Measurements from ENCODE around the gene H1-8. TPM values are rescaled to one million over a fixed set of nuclear protein-coding genes. Genes with fewer than 3 reads are reported as not detected.

Gene H1-8
- total RNA-seq, 6 donors from 2014 or later = not detected

DNA sequence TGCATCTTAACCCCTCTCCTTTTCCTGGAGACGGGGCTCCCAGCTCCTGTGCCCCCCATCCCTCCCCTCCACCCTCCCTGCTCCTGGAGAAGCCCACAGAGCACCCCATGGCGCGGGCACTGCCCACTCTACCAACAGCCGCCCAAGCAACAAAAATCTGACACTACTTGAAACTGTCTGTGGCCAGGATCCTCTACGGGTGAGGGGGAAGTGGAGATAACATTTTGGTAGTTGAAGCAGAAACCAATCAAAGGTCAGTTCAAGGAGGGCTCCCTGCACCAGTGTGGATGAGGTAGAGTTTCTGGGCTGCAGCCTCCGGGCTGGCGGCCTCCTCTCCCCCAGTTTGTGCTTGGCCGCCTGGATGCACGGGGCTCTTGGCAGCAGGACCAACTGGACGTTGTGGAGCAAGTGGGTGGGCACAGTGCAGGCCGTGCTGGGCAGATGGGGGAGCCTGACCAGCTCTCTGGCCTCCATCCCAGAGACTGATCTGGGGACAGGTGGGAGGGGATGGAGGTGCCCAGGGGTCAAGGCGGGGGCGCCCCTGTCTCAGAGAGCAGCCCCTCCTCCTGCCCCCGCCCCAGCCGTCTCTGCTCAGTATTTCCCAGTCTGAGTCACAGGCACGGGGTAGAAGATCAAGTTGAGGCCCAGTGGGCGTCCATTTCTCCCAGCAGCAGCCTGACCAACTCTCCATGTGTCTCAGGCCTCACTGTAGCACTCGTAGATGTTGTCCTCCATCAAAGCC, 12.8 kb downstream of the H1-8 start:
- peaks cover 46 to 61% (median 52%) of the 10 kb centered on the region in 4 donors for H3K4me1 ChIP-seq
- no peak for TF ChIP-seq EP300 (IDR thresholded peaks at IDR 0.05)
- TF ChIP-seq POLR2A (IDR thresholded peaks at IDR 0.05) = no peak
- no peak for TF ChIP-seq POLR2AphosphoS5 (IDR thresholded peaks at IDR 0.05)
- TF ChIP-seq, protein P1, sequence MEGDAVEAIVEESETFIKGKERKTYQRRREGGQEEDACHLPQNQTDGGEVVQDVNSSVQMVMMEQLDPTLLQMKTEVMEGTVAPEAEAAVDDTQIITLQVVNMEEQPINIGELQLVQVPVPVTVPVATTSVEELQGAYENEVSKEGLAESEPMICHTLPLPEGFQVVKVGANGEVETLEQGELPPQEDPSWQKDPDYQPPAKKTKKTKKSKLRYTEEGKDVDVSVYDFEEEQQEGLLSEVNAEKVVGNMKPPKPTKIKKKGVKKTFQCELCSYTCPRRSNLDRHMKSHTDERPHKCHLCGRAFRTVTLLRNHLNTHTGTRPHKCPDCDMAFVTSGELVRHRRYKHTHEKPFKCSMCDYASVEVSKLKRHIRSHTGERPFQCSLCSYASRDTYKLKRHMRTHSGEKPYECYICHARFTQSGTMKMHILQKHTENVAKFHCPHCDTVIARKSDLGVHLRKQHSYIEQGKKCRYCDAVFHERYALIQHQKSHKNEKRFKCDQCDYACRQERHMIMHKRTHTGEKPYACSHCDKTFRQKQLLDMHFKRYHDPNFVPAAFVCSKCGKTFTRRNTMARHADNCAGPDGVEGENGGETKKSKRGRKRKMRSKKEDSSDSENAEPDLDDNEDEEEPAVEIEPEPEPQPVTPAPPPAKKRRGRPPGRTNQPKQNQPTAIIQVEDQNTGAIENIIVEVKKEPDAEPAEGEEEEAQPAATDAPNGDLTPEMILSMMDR (IDR thresholded peaks at IDR 0.05) = no peak
- 76 to 86% methylated on average over 8 to 18 of the region's 18 CpGs for WGBS, 2 donors
- H3K27me3 ChIP-seq = no peaks in the 10 kb centered on the region
- H3K9me3 ChIP-seq = no peaks in the 10 kb centered on the region
- ATAC-seq (ENCODE audit: low FRiP score in 2 of 2) (no peak), DNase-seq (peak in 1 of 2 donors; percentile 69)
- peaks cover 4 to 57% (median 52%) of the 10 kb centered on the region in 4 donors for H3K36me3 ChIP-seq
- peak overlapping the region in 1 of 4 donors; percentile 57 for H3K27ac ChIP-seq
- no peak overlapping the region for H3K4me3 ChIP-seq

DNA sequence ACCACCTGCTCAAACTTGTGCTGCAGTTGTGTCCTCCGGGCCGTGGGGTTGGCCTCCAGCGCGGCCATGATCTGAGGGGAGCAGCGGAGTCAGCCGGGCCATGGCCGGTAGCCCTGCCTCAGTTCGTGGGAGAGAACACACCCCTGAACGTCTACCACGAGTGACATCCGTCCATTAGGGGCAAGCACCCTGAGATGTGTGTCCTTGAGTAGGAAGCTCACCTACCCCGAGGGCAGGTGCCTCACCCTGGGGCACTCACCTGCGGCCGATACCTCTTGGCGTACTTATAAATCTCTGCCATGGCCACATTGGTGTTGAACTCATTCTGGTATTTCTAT, 13.4 kb downstream of the H1-8 start:
- peaks cover 4 to 58% (median 54%) of the 10 kb centered on the region in 4 donors for H3K36me3 ChIP-seq
- TF ChIP-seq POLR2A (IDR thresholded peaks at IDR 0.05) (no peak), EP300 (IDR thresholded peaks at IDR 0.05) (no peak), POLR2AphosphoS5 (IDR thresholded peaks at IDR 0.05) (no peak)
- TF ChIP-seq, protein P1 (IDR thresholded peaks at IDR 0.05) = no peak
- 94% methylated on average over 10 to 15 of the region's 15 CpGs for WGBS, 2 donors
- DNase-seq (peak in 1 of 2 donors; percentile 75), ATAC-seq (ENCODE audit: low FRiP score in 2 of 2) (no peak)
- no peaks in the 10 kb centered on the region for H3K27me3 ChIP-seq
- no peak overlapping the region for H3K27ac ChIP-seq
- no peaks in the 10 kb centered on the region for H3K9me3 ChIP-seq
- H3K4me1 ChIP-seq = peaks cover 52 to 67% (median 56%) of the 10 kb centered on the region in 4 donors
- H3K4me3 ChIP-seq = no peak overlapping the region

DNA sequence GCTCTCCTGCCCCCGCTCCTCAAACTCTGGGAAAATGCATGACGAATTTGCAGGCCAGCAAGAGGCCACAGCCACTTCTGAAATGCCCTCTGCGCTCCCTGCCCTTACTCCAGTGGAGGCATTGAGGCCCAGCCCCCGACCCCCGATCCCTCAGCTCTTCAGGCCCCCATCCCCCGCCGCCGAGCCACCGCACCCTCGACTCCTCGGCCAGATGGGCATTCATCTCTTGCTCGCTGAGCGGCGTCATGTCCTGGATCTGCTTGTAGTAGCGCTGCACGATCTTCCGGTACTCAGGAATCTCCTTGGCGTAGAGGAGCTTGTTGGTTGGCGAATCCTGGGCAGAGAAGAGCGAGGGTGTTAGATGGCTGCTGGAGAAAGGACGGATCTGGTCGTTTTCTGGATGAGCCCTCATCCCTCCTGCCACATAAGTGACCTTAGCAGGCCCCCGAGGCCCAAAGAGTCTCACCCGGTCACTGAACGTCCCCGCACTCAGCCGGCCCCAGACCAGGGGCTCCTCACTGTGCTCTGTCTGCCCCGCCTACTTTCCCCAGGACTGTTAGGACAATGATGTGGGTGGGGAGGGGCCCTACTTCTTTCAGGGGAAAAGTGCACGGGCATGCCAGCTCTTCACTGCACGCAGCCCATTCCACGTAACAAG, 14.0 kb downstream of the H1-8 start:
- peaks cover 59 to 73% (median 63%) of the 10 kb centered on the region in 4 donors for H3K4me1 ChIP-seq
- DNase-seq = peak in 1 of 2 donors; percentile 76
- ATAC-seq (ENCODE audit: low FRiP score in 2 of 2) = no peak
- no peaks in the 10 kb centered on the region for H3K9me3 ChIP-seq
- peaks cover 4 to 65% (median 60%) of the 10 kb centered on the region in 4 donors for H3K36me3 ChIP-seq
- no peaks in the 10 kb centered on the region for H3K27me3 ChIP-seq
- TF ChIP-seq POLR2AphosphoS5 (IDR thresholded peaks at IDR 0.05) = no peak
- TF ChIP-seq, protein P1 (IDR thresholded peaks at IDR 0.05) = no peak
- no peak for TF ChIP-seq EP300 (IDR thresholded peaks at IDR 0.05)
- TF ChIP-seq POLR2A (IDR thresholded peaks at IDR 0.05) = no peak
- peak overlapping the region in 2 of 4 donors; percentile 68 to 78 for H3K27ac ChIP-seq
- 81 to 90% methylated on average over 28 to 31 of the region's 31 CpGs for WGBS, 2 donors
- H3K4me3 ChIP-seq = no peak overlapping the region

DNA sequence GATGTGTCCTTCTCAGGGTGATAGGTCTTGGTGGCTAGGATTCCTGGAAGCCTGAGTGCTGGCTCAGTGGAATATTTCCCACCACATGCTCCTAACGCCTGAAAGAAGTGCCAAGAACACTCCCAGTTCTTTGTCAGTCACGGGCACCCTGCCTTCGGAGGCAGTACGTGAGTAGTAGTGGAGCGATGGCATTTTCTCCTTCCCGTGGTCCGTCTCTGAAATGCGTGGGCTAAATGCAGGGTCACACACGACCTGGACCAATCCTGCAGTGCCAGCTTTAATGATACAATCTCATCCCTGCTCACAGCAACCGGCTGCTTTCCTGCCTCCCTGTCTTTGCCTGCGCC, 14.5 kb downstream of the H1-8 start:
- H3K4me1 ChIP-seq = peaks cover 59 to 73% (median 64%) of the 10 kb centered on the region in 4 donors
- no peaks in the 10 kb centered on the region for H3K27me3 ChIP-seq
- H3K4me3 ChIP-seq = no peak overlapping the region
- H3K9me3 ChIP-seq = no peaks in the 10 kb centered on the region
- TF ChIP-seq, protein P1 (IDR thresholded peaks at IDR 0.05) = no peak
- TF ChIP-seq EP300 (IDR thresholded peaks at IDR 0.05) (no peak), POLR2AphosphoS5 (IDR thresholded peaks at IDR 0.05) (peak; percentile 7 to 14)
- WGBS, 2 donors = 71 to 91% methylated on average over 9 to 11 of the region's 11 CpGs
- H3K36me3 ChIP-seq = peaks cover 9 to 70% (median 63%) of the 10 kb centered on the region in 4 donors
- ATAC-seq (ENCODE audit: low FRiP score in 2 of 2) = no peak
- no peak for DNase-seq
- H3K27ac ChIP-seq = peak overlapping the region in 3 of 4 donors; percentile 68 to 85 (median 78)

Measured in upper lobe of left lung (tissue), 6 donors.